Neuron (in vitro differentiated cells): ENCODE measurements around the gene SHISAL2A.
"Not testable (repeated sequence)": the region's sequence is repeated elsewhere in the genome, so short reads cannot be mapped to it uniquely, and the experiment has no call there.

Source experiments
- H2AFZ ChIP-seq: one replicate; pipeline ENCODE4 v1.6.1; 2013; ENCODE audit warnings: low read depth, mild to moderate bottlenecking, inconsistent platforms, low read length, moderate library complexity
- H3K27me3 ChIP-seq: one replicate; pipeline ENCODE4 v1.6.1; 2013; ENCODE audit warnings: low read length; ENCODE audit not compliant: insufficient read depth
- H3K36me3 ChIP-seq: one replicate; pipeline ENCODE4 v1.6.1; 2013; ENCODE audit warnings: low read length; ENCODE audit not compliant: insufficient read depth
- H3K4me1 ChIP-seq: one replicate; pipeline ENCODE4 v1.6.1; 2013; ENCODE audit warnings: low read length; ENCODE audit not compliant: insufficient read depth
- H3K4me3 ChIP-seq: 2 replicates; pipeline ENCODE4 v1.5.1; 2013; ENCODE audit warnings: mild to moderate bottlenecking, low read length, moderate library complexity
- H3K9me3 ChIP-seq: one replicate; pipeline ENCODE4 v1.6.1; 2013; ENCODE audit warnings: low read length

Gene SHISAL2A

DNA sequence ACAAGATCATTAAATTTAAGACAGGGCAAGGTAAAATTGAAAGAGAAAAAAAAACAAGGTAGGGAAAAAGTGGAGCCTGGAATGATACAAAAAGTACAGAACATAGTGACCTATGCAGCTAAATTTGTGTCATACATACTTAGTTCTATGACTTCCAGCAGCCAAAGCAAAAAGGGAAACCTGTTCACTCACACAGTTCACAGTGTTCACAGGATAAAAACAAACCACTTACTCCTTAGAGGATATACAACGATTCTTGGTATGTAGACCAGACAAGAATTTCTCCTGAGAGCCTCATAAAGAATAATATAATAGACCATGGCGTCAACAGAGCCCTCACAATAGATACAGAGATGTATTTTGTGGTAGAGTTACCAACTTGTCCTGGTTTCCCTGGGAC, 37.6 kb downstream of the SHISAL2A start:
- H3K36me3 ChIP-seq = no peaks in the 10 kb centered on the region
- H3K4me1 ChIP-seq = peaks cover 4% of the 10 kb centered on the region
- H2AFZ ChIP-seq = no peak overlapping the region
- H3K9me3 ChIP-seq = no peaks in the 10 kb centered on the region
- no peak overlapping the region for H3K4me3 ChIP-seq
- H3K27me3 ChIP-seq = no peaks in the 10 kb centered on the region

DNA sequence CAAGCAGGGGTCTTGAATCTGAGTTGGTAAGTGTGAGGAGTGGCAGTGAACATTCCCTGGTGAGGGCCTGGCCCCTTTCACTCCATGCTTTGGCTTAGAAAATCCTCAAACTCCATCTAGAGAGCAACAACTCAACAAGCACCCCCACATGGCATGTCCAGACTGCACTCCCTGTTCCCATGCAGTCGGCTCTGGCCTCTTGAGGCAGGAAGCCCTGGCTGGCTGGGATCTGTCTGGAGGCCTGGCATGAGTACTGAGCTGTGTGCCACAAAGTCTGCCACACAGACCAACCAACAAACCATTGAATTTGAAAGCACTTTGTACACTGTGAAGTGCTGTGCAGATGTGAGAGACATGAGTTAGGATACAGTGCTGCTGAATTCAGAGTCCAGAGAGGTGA, 40.0 kb downstream of the SHISAL2A start:
- no peaks in the 10 kb centered on the region for H3K9me3 ChIP-seq
- H3K4me3 ChIP-seq = no peak overlapping the region
- no peaks in the 10 kb centered on the region for H3K27me3 ChIP-seq
- H3K4me1 ChIP-seq = no peaks in the 10 kb centered on the region
- H2AFZ ChIP-seq = no peak overlapping the region
- no peaks in the 10 kb centered on the region for H3K36me3 ChIP-seq

DNA sequence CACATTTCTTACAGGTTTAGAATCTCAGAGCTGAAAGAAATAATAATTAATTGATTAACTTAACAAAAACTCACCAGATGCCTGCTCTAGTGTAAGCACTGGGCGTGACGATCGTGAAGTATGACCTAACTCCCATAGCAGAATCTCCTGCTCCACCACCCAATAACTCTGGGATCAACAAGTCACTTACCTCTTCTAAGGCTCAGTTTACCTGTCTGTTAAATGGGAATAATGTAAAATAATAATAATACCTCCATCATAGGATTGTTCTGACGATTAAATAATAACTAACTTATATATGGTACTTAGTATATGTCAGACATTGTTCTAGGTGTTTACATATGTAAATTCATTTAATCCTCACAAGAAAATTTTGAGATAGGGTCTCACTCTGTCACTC, 40.5 kb downstream of the SHISAL2A start:
- no peaks in the 10 kb centered on the region for H3K9me3 ChIP-seq

DNA sequence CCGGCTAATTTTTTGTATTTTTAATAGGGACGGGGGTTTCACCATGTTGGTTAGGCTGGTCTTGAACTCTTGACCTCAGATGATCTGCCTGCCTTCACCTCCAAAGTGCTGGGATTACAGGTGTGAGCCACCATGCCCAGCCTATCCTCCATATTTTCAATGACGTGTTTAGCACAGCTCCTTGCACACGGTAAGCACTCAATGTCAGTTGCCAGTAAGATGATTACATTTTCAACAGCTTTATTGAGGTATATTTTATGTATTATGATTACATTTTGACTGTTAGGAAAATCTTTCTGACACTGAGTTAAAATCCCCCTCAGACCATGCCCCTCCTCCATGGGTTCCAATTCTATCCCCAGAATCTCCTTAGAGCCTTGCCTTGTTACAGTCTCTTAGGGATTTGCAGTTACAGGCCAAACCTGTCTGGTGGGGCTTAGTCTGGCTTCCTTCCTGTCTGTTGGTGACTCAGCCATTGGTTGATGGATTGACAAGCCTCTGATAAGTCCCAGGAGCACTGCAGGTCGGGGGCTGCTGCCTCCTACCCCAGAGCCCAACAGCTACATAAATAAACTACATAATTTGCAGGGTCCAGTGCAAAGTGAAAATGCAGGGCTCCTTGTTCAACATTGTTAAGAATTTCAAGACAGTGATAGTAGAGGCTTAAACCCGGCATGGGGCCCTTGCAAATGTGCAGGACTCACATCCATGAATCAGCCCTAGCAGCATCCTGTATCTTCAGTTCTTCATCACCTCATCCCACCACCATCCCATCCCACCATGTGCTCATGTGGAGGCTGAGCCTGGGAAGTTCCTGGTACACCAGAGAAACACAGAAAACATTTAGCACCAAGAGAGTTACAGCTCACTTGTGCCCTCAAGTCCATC, 41.8 kb downstream of the SHISAL2A start:
- no peak overlapping the region for H2AFZ ChIP-seq
- peaks cover 8% of the 10 kb centered on the region for H3K4me1 ChIP-seq
- no peaks in the 10 kb centered on the region for H3K36me3 ChIP-seq

More for the DNA sequence above, 40.5 kb downstream of the SHISAL2A start:
- no peaks in the 10 kb centered on the region for H3K4me1 ChIP-seq
- H2AFZ ChIP-seq = no peak overlapping the region
- no peaks in the 10 kb centered on the region for H3K36me3 ChIP-seq
- H3K4me3 ChIP-seq = no peak overlapping the region
- H3K27me3 ChIP-seq = no peaks in the 10 kb centered on the region

DNA sequence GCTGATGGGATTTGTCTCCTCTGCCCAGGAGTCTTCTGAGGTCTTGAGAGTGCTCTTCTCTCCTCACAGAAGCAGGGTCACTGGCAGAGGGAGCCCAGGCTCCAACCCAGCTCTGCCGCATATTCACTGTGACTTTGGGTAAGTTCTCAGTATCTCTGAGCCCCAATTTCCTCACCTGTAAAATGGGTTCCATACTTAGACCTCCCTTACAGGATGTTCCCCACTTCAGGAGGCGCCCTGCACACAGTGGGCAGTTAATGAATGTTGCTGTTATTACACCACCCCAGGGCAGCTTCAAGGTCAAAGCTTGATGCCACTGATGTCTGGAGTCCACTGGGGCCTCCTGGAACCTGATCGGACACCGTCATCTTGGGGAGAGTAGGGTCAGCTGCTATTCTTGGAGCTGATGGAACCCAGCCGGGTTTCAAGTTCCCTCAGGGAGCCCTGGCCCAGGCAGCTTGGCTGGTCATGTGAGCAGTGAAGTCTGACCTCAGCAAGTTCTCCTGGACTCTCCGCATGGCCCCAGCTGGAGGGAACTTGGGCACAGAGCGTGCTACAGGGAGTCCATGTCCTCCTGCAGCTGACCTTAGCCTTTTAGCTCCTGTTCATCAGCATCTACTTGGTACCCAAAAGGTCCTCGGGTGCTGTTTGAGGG, 43.4 kb downstream of the SHISAL2A start:
- H3K36me3 ChIP-seq = no peaks in the 10 kb centered on the region
- H3K4me1 ChIP-seq = peaks cover 8% of the 10 kb centered on the region
- no peak overlapping the region for H3K4me3 ChIP-seq
- H3K9me3 ChIP-seq = no peaks in the 10 kb centered on the region
- no peak overlapping the region for H2AFZ ChIP-seq
- no peaks in the 10 kb centered on the region for H3K27me3 ChIP-seq

More for the DNA sequence above, 41.8 kb downstream of the SHISAL2A start:
- H3K4me3 ChIP-seq = no peak overlapping the region
- no peaks in the 10 kb centered on the region for H3K27me3 ChIP-seq
- H3K9me3 ChIP-seq = no peaks in the 10 kb centered on the region

DNA sequence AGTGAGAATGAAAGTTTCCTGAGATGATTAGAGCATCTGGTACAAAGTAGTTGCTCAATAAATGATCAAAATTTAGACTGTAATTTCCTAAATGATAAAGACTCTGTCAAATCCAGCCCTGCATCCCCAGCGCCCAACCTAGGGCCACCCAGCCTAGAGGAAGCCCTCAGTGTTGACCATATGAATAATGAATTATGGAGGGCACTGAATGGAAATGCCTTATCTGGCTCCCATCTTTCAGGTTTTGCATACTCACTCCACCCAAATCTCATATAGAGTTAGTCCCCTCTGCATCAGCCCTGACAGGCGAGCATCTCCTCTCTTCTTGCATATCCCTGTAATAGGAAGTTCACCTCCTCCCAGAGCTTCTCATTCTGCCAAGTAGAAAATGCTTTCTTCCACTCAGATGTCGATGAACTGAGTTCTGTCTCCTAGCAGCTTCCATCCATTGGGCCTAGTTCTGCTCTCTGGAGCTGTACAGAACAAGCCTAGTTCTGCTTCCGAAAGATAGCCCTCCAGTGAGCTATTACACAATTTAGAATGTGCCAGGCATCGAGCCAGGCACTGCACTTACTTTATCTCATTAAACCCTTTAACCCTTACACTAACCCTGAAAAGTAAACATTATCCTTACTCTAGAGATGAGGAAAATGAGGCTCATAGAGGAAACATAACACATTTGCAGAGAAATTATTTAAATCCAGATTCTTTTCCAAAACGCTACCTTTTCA, 44.3 kb downstream of the SHISAL2A start:
- Histone ChIP-seq H2AFZ (no peak overlapping the region), H3K27me3 (no peaks in the 10 kb centered on the region), H3K4me1 (peaks cover 8% of the 10 kb centered on the region), H3K9me3 (no peaks in the 10 kb centered on the region), H3K4me3 (no peak overlapping the region), H3K36me3 (no peaks in the 10 kb centered on the region)

DNA sequence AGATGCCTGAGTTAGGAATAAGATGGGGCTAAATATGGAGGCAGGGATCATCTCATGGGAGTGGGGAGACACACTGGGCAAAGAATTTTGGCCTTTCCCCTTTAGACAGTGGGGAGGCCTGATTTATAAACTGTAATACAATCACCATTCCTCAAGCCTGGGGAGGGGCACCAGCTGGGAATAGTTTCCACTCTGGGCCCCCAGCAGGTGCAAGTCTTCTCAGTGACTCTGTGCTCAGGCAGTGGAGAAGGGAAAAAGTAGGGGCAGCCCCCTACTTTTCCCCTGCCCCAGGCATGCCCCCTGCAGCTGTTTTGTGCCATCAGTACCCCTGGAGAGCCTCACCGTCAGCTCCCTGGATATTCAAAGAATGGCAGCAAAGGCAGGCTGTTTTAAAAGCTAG, 46.1 kb downstream of the SHISAL2A start:
- Histone ChIP-seq H3K4me1 (peaks cover 8% of the 10 kb centered on the region), H3K9me3 (peaks cover 1% of the 10 kb centered on the region), H3K4me3 (no peak overlapping the region), H3K36me3 (no peaks in the 10 kb centered on the region), H2AFZ (no peak overlapping the region), H3K27me3 (no peaks in the 10 kb centered on the region)

DNA sequence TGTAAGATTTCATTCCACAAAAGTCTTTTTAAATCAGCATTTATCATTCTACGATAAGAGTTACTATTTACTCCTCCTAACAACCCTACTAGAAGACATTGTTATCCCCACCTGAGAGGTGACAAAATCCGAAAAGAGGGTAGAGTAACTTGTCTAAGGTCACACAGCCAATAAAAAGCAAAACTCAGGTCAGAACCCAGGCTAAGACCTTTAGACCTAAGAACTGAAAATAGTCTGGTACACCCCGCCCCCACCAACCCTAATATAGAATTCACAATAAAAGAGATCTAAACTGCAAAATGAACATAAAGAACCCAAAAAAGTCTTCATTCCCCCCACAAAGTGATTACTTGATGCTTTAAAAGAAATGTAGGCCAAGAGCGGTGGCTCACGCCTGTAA, 46.5 kb downstream of the SHISAL2A start:
- Histone ChIP-seq H3K9me3 (peaks cover 1% of the 10 kb centered on the region), H2AFZ (no peak overlapping the region), H3K4me3 (no peak overlapping the region), H3K27me3 (no peaks in the 10 kb centered on the region), H3K4me1 (peaks cover 8% of the 10 kb centered on the region), H3K36me3 (no peaks in the 10 kb centered on the region)

DNA sequence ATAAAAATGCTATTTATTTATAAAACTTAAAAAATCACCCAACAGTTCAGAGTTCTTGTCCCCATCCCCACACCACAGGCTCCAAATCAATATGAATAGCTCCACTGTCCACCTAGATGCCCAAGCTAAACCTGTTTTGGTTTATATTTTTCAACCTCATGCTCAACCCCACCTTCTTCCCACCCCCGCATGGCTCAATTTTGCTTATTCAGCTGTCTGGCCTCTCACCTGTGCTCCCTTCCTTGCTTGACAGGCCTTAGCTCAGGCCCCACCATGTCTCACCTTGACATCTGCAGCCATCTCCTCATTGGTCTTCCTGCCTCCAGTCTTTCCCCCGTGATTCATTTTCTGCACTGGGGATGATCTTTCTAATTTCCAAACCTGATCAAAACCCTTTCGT, 47.4 kb downstream of the SHISAL2A start:
- no peak overlapping the region for H3K4me3 ChIP-seq
- peaks cover 1% of the 10 kb centered on the region for H3K9me3 ChIP-seq
- peaks cover 4% of the 10 kb centered on the region for H3K36me3 ChIP-seq
- H3K4me1 ChIP-seq = peaks cover 8% of the 10 kb centered on the region
- no peak overlapping the region for H2AFZ ChIP-seq
- H3K27me3 ChIP-seq = no peaks in the 10 kb centered on the region

DNA sequence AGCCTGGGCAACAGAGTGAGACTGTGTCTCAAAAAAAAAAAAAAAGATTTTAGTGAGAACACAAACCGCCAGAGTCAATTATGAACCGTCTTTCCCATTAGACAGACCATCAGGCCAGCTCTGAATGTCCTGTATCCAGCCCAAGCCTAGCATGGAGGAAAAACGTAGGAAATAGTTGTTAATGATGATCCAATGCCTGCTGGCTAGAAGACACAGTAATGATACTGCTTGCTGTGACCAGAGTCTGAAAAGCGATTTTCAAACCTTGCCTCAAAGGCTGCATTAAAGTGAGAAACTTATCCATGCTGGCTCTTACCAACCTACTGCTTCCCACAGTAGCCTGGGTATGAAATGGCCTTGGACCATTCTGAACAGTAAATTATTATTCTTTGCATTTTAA, 48.2 kb downstream of the SHISAL2A start:
- H3K36me3 ChIP-seq = peaks cover 4% of the 10 kb centered on the region
- no peaks in the 10 kb centered on the region for H3K27me3 ChIP-seq
- H2AFZ ChIP-seq = no peak overlapping the region
- peaks cover 1% of the 10 kb centered on the region for H3K9me3 ChIP-seq
- H3K4me1 ChIP-seq = peaks cover 8% of the 10 kb centered on the region
- H3K4me3 ChIP-seq = no peak overlapping the region

DNA sequence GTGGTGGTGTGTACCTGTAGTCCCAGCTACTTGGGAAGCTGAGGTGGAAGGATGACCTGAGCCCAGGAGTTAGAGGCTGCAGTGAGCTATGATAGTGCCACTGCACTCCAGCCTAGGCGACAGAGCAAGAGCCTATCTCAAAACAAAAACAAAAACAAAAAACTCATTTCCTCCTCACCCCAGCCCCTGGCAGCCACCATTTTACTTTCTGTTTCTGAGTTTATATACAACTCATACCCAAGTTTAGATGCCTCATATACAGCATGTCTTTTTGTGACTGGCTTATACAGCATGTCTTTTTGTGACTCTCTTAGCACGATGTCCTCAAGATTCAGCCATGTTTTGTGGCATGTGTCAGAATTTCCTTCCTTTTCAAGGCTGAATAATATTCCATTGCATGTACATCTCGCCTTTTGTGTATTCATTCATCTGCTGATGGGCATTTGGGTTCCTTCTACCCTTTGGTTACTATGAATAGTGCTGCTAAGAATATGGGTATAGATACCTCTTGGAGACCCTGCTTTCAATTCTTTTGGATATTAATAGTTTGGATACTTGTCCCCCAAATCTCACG, 50.5 kb downstream of the SHISAL2A start:
- Histone ChIP-seq H3K4me1 (peaks cover 8% of the 10 kb centered on the region), H3K9me3 (peaks cover 1% of the 10 kb centered on the region), H3K36me3 (peaks cover 18% of the 10 kb centered on the region), H3K27me3 (no peaks in the 10 kb centered on the region), H3K4me3 (no peak overlapping the region), H2AFZ (no peak overlapping the region)

DNA sequence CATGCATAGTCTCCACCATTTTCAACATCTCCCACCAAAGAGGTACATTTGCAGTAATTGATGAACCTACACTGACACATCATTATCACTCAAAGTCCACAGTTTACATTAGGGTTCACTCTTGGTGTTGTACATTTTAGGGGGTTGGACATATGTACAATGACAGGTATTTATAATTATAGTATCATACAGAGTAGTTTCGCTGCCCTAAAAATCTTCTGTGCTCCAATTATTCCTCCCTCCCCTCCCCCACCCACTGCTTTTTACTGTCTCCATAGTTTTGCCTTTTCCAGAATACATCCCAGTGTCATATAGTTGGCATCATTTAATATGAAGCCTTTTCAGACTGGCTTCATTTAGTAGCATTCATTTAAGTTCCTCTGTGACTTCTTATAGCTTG, 51.6 kb downstream of the SHISAL2A start:
- H3K4me1 ChIP-seq = peaks cover under 1% of the 10 kb centered on the region
- no peak overlapping the region for H3K4me3 ChIP-seq
- no peaks in the 10 kb centered on the region for H3K27me3 ChIP-seq
- H3K9me3 ChIP-seq = peaks cover 1% of the 10 kb centered on the region
- peaks cover 22% of the 10 kb centered on the region for H3K36me3 ChIP-seq
- no peak overlapping the region for H2AFZ ChIP-seq

DNA sequence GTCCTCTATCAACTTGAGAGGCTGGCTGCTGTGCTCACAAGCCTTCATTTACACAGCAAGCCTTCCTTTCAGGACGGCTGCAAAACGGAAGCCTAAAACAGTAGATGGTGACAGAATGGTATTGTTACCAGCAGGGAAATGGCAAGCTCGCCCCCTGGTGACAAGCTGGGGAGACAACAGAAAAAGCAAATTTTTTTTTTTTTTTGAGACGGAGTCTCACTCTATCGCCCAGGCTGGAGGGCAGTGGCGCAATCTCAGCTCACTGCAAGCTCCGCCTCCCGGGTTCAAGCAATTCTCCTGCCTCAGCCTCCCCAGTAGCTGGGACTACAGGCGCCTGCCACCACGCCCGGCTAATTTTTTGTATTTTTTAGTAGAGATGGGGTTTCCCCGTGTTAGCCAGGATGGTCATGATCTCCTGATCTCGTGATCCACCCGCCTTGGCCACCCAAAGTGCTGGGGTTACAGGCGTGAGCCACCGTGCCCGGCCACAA, 53.3 kb downstream of the SHISAL2A start:
- H3K4me3 ChIP-seq = not testable (repeated sequence)
- H3K36me3 ChIP-seq = peaks cover 33% of the 10 kb centered on the region

More for the DNA sequence above, 53.3 kb downstream of the SHISAL2A start:
- H3K27me3 ChIP-seq, H3K4me1 ChIP-seq, H2AFZ ChIP-seq, H3K9me3 ChIP-seq: not testable (repeated sequence)
